Stimulated activated naive CD8-positive, alpha-beta T cell treated with anti-CD3 and anti-CD28 coated beads, Interleukin-15, Interleukin-2, amounts not matched to agents 100 ng/mL and 50 ng/mL, for 24 hours (primary cell): ENCODE measurements around the gene ZRANB3.

Experiments used
- H3K27ac Mint-ChIP-seq: one replicate; pipeline ENCODE4 v1.8.0; 2021; ENCODE audit warnings: mild to moderate bottlenecking, mixed read lengths
- H3K27me3 Mint-ChIP-seq: one replicate; pipeline ENCODE4 v1.8.0; 2021; ENCODE audit warnings: mixed read lengths
- H3K36me3 Mint-ChIP-seq: one replicate; pipeline ENCODE4 v1.8.0; 2021; ENCODE audit warnings: low read depth, mixed read lengths
- H3K4me1 Mint-ChIP-seq: one replicate; pipeline ENCODE4 v1.8.0; 2021; ENCODE audit warnings: low read depth, mixed read lengths
- H3K4me3 Mint-ChIP-seq: one replicate; pipeline ENCODE4 v1.8.0; 2021; ENCODE audit warnings: mild to moderate bottlenecking, mixed read lengths
- H3K9me3 Mint-ChIP-seq: one replicate; pipeline ENCODE4 v1.8.0; 2021; ENCODE audit warnings: mixed read lengths

Gene ZRANB3

DNA sequence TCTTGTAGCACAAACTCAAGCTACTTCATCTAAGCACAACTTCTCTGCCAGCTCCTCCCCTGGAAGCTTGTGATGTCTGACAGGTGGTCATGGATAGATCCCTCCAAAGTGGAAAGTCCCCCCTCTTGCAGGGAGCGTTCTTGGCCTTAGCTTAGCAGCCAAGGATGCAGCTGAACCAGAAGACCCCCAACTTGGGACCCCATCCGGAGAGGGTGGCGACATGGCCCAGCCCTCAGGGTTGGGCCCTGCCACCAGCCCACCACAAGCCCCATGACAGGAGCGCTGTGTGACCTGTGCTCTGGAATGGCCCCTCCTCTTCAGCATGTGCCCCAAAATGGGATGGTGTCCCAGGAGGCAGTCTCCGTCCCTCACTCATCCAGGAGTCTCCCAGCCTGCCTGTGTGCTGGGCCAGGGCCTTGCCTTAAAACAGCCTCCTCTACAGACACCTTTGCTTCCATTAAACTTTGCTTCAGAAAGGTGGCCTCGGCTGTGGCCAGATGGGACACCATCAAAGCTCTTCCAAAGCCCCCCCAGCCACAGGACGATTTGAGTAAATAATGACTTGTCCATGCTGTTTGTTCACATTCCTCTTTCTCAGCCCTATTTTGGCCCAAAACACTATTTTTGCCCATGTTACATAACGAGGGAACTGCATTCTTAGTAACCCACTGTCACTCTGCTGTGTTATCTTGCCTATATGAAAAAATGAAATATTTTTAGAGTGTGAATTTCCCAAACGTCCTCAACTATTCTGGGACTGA lies 356.8 kb downstream of the ZRANB3 start:
- peaks cover 3% of the 10 kb centered on the region for H3K9me3 Mint-ChIP-seq
- H3K27ac Mint-ChIP-seq: no peak overlapping the region
- H3K4me3 Mint-ChIP-seq: no peak overlapping the region
- H3K4me1 Mint-ChIP-seq: peaks cover 8% of the 10 kb centered on the region
- H3K36me3 Mint-ChIP-seq: peaks cover 67% of the 10 kb centered on the region
- no peaks in the 10 kb centered on the region for H3K27me3 Mint-ChIP-seq

DNA sequence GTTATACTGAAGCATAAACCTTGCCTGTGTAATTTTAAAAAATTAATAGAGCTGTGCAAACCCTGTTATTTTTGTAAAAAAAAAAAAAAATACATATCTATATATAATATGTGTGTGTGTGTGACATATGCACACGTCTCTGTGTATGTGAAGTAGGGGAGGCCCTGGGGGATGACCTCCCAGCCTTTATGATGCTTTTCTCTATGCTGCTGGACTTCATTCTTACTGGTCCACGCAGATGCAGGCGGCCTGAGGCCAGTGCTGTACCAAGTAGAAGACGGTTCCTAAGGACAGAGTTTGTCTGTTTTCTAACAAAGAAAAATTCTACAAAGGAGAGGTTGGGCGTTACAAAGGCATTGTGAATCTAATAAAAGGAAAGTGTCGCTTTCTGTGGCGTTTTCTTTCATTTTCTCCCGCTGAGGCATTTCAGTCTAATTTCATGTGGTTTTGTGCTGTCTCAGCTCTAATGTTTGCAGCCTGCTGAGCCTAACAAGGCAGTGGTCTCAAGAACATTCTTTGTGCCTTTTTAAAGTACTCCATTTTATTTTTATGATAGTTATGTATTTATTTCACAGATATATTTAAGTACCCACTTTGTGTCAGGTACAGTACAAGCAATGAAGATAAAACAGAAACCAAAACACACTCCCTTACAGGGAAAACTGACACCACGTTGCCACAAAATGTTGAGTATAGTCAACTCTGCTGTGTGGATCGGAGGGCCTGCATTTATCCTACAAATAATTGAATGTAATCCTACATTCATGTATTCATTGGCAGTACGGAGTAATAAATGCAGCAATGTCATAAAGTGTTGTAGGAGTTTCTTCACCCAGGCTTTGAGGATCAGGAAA lies 360.9 kb downstream of the ZRANB3 start:
- H3K27ac Mint-ChIP-seq: no peak overlapping the region
- H3K27me3 Mint-ChIP-seq: no peaks in the 10 kb centered on the region
- H3K9me3 Mint-ChIP-seq: no peaks in the 10 kb centered on the region
- H3K4me1 Mint-ChIP-seq: peaks cover 8% of the 10 kb centered on the region
- H3K4me3 Mint-ChIP-seq: peak overlapping the region; percentile 47
- H3K36me3 Mint-ChIP-seq: peaks cover 63% of the 10 kb centered on the region

DNA sequence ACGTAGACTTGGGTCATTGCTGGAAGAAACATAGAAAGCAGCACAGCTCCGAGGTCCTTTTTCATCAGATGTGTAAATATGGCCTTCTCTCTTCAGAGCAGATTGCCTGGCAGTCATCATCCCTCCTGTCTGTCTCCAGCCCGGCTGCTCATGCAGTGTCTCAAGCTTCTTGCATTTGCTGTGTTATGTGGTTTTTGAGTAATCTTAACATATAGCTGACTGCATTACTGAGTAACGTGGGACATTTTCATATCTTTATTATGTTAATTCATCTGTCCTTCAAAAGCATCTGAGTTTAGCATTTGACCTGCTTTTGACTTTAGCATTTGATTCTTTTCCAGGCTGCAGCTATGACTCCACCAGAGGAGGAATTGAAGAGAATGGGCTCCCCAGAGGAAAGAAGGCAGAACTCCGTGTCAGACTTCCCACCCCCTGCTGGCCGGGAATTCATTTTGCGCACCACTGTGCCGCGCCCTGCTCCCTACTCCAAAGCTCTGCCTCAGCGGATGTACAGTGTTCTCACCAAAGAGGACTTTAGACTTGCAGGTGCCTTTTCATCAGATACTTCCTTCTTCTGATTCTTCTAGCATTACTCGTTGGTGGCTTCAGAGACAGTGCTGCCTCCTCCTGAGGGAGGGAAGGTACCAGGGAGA lies 362.7 kb downstream of the ZRANB3 start:
- Mint-ChIP-seq H3K4me1 (peaks cover 8% of the 10 kb centered on the region), H3K4me3 (no peak overlapping the region), H3K9me3 (no peaks in the 10 kb centered on the region), H3K27ac (no peak overlapping the region), H3K27me3 (no peaks in the 10 kb centered on the region), H3K36me3 (peaks cover 62% of the 10 kb centered on the region)

DNA sequence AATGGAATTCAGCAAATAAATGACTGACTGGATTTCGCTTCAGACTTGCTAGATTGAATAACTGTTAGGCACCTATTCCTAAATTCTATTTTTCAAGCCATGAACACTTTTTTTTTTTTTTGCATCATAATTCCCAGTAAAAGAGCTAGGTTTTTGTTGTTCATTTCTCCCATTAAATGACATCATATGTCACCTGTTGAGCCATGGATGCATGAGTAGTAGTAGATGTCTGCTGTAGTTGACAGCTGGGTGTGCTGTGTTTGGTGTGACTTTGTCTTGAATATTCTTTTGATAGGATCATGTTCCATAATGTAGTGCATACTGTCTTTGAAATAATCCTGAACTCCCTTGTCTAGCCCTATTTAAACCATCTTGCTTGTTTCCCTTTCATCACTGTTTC lies 363.7 kb downstream of the ZRANB3 start:
- H3K9me3 Mint-ChIP-seq: no peaks in the 10 kb centered on the region
- no peaks in the 10 kb centered on the region for H3K27me3 Mint-ChIP-seq
- H3K4me1 Mint-ChIP-seq: peaks cover 14% of the 10 kb centered on the region
- H3K27ac Mint-ChIP-seq: no peak overlapping the region
- H3K36me3 Mint-ChIP-seq: peaks cover 66% of the 10 kb centered on the region
- H3K4me3 Mint-ChIP-seq: no peak overlapping the region

DNA sequence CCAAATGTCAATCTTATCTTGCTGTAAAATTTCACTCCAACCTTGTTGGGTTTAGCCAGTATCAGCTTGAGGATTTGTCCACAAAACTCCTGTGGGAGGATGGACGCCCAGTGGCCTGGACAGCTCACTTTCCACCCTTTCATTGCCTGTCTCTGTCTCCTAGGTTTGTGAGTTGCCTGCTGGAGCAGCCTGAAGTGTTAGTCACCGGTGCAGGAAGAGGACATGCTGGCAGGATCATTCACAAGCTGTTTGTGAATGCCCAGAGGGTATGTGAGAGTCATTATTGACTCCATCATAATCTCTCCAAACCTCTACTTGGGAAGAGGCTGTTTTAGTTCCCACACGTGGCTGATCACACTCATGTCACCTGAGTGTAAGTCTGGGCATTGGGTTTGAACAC lies 366.6 kb downstream of the ZRANB3 start:
- Mint-ChIP-seq H3K36me3 (peaks cover 55% of the 10 kb centered on the region), H3K27me3 (no peaks in the 10 kb centered on the region), H3K4me1 (peaks cover 7% of the 10 kb centered on the region), H3K4me3 (no peak overlapping the region), H3K9me3 (no peaks in the 10 kb centered on the region), H3K27ac (no peak overlapping the region)

DNA sequence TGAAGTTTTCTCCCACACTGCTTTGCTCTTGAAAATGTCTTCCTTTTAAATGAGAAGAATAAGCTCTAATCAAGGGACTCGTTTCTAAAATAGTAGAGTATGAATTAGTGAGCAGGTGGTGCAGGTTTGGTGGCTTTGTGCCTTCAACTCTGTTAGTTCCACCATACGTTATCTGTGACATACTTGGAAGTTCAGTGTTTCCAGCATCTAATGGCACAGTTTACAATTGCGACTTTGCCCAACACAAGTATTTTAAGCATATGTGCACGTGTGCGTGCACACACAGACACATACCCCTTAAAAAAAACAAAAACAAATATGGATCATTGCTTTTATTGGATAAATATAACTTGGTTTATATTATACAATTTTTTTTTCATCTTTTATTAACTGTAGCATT lies 367.1 kb downstream of the ZRANB3 start:
- peaks cover 7% of the 10 kb centered on the region for H3K4me1 Mint-ChIP-seq
- H3K9me3 Mint-ChIP-seq: no peaks in the 10 kb centered on the region
- H3K27me3 Mint-ChIP-seq: no peaks in the 10 kb centered on the region
- no peak overlapping the region for H3K27ac Mint-ChIP-seq
- no peak overlapping the region for H3K4me3 Mint-ChIP-seq
- peaks cover 54% of the 10 kb centered on the region for H3K36me3 Mint-ChIP-seq

DNA sequence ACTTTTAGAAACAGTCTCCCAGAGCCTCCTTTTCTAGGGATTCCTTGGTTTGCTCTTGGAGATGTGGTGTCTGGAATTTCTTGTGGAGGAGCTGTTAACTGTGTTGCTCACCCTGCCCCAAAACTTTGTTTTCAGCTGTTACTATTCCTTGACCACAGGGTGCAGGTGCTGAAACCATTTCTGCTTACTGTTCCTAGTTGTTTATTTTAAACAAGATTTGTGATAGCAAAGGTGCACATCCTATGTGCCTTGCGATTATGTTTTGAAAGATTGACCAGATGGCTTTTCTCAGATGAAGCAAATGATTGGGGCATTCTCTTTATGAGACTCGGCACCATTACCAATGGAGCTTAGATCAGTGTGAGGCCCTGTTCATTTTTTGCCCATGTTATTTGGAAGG lies 367.7 kb downstream of the ZRANB3 start:
- Mint-ChIP-seq H3K9me3 (no peaks in the 10 kb centered on the region), H3K4me1 (peaks cover 7% of the 10 kb centered on the region), H3K36me3 (peaks cover 53% of the 10 kb centered on the region), H3K27me3 (no peaks in the 10 kb centered on the region), H3K4me3 (no peak overlapping the region), H3K27ac (no peak overlapping the region)

DNA sequence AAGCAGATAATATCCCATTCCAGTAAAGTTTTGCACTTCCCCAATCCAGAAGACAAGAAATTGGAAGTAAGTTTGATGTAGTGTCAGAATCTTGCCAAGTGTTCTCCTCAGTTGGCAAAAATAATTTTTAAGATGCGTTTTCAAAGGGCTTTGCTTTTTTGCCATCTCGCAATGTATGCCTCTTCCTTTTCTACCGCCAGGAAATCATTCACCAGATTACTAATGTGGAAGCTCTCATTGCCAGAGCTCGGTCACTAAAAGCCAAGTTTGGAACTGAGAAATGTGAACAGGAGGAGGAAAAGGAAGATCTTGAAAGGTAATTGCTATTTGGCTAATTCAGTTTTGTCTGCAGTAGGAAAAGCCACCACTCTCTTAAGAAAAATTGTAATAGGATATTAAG lies 368.2 kb downstream of the ZRANB3 start:
- Mint-ChIP-seq H3K4me1 (peaks cover 7% of the 10 kb centered on the region), H3K9me3 (no peaks in the 10 kb centered on the region), H3K4me3 (no peak overlapping the region), H3K27me3 (no peaks in the 10 kb centered on the region), H3K27ac (no peak overlapping the region), H3K36me3 (peaks cover 53% of the 10 kb centered on the region)

DNA sequence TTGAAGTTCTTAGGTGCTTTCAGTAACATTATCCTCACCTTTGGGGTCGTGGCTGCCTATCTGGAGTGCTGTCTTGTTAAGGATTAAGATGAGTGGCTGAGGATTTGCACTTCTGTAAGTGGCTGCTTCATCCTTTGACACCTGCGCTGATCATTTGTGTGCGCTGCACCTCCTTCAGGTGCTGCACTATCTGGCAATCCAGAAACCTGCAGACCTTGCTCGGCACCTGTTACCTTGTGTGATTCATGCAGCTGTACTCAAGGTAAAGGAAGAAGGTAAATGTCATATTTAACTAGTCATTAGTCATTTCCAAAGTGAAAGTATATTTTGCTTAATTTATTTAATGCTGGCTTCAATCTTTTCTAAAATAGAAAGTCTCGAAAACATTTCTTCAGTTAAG lies 368.6 kb downstream of the ZRANB3 start:
- Mint-ChIP-seq H3K4me3 (no peak overlapping the region), H3K36me3 (peaks cover 51% of the 10 kb centered on the region), H3K27me3 (no peaks in the 10 kb centered on the region), H3K9me3 (no peaks in the 10 kb centered on the region), H3K4me1 (peaks cover 7% of the 10 kb centered on the region), H3K27ac (no peak overlapping the region)

DNA sequence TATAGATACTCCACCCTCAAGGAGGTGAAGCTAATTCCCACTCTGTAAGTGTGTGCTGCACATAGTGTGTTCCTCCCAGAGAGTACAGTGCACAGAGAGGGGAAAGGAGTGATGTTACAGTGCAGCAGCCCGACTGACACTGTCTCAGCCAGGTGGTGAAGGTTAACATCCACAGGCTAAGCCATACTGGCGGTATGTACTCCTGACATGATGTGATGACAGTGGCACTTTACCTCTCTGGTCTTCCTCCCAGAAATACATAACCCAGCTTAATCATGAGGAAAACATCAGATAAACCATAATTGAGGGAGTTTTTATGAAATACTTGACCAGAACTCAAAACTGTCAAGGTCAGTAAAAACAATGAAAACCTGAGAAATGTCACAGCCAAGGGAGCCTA lies 371.8 kb downstream of the ZRANB3 start:
- Mint-ChIP-seq H3K27me3 (no peaks in the 10 kb centered on the region), H3K4me1 (peaks cover 18% of the 10 kb centered on the region), H3K27ac (no peak overlapping the region), H3K36me3 (peaks cover 69% of the 10 kb centered on the region), H3K9me3 (no peaks in the 10 kb centered on the region), H3K4me3 (no peak overlapping the region)

DNA sequence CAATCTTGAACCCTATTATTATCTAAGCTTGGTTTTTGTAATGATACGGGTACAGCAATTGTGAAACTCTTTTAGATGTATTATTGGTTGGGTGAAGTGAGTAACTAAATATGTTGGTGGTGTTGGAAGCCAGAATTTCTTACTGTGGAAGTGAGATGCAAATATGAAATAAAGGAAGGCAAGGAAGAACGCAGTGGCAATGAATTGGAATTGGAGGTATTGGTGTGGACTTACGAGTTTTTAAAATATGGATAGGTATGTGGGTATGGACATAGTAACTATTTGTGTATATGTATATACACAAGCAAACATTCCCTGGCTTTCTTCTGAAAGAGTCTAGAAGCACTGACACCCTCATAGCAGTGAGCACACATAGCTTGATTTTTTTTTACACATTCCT lies 373.2 kb downstream of the ZRANB3 start:
- H3K27me3 Mint-ChIP-seq: no peaks in the 10 kb centered on the region
- H3K36me3 Mint-ChIP-seq: peaks cover 72% of the 10 kb centered on the region

DNA sequence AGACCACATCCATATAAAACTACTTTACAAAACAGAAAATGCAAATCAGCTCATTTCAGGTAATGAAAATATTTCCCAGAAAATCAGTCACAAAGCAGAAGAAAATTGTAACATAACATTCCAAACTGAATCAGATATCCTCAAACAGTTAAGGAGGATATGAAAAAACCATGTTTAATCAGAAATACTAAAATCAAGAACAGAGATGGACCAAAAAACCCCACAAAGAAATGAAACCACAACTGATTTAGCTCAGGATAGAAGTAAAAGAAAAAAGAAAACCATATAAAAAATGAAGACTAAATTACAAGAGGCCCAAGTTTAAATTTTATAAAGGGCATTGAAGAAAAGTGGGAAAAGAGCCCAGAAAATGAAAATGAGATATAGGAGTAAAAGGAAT lies 376.1 kb downstream of the ZRANB3 start:
- Mint-ChIP-seq H3K27ac (peak overlapping the region; percentile 70), H3K36me3 (peaks cover 82% of the 10 kb centered on the region), H3K9me3 (no peaks in the 10 kb centered on the region), H3K27me3 (no peaks in the 10 kb centered on the region), H3K4me1 (peaks cover 32% of the 10 kb centered on the region), H3K4me3 (no peak overlapping the region)

More for the DNA sequence above, 373.2 kb downstream of the ZRANB3 start:
- peaks cover 19% of the 10 kb centered on the region for H3K4me1 Mint-ChIP-seq
- H3K27ac Mint-ChIP-seq: no peak overlapping the region
- no peaks in the 10 kb centered on the region for H3K9me3 Mint-ChIP-seq
- no peak overlapping the region for H3K4me3 Mint-ChIP-seq

DNA sequence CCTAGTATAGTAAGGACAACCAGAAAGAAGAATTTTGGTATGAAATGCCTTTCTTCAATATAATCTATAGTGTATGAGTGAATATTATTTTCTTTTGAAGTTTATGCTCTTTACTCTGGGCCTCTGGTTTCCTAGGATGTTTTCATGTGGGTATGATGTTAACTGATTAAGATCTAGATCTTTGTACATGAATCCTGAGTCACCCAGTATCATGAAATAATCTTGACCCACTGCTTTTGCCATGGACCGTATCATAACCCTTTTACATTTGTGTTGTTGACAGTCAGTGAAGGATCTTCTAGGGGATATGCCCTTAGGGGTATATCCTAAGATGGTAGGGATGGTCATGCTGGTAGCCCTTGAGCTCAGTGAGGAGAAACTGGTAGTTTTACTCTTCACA lies 378.7 kb downstream of the ZRANB3 start:
- no peaks in the 10 kb centered on the region for H3K9me3 Mint-ChIP-seq

DNA sequence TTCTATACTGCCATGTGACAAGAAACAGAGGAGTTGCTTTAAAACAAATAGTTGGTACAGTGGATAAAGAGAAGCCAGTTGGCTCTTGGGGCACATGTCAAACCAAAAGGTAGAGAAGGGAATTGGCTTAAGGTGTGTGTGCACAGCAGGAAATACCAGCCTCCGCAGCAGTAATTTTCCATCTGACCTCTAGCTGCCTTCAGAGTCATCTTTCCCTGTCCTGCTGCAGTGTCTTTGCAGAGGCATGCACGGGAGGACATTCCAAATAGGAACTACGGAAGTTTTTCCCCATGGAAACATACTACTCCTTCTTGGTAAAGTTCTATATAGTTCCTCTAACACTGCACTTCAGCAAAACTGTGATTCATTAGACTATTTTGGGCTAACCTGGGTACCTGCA lies 379.4 kb downstream of the ZRANB3 start:
- H3K27me3 Mint-ChIP-seq: no peaks in the 10 kb centered on the region
- H3K4me1 Mint-ChIP-seq: peaks cover 32% of the 10 kb centered on the region
- H3K4me3 Mint-ChIP-seq: no peak overlapping the region
- H3K9me3 Mint-ChIP-seq: no peaks in the 10 kb centered on the region
- H3K27ac Mint-ChIP-seq: no peak overlapping the region
- H3K36me3 Mint-ChIP-seq: peaks cover 64% of the 10 kb centered on the region

More for the DNA sequence above, 378.7 kb downstream of the ZRANB3 start:
- H3K27ac Mint-ChIP-seq: no peak overlapping the region
- H3K4me1 Mint-ChIP-seq: peaks cover 32% of the 10 kb centered on the region
- H3K4me3 Mint-ChIP-seq: no peak overlapping the region
- H3K36me3 Mint-ChIP-seq: peaks cover 68% of the 10 kb centered on the region
- H3K27me3 Mint-ChIP-seq: no peaks in the 10 kb centered on the region

DNA sequence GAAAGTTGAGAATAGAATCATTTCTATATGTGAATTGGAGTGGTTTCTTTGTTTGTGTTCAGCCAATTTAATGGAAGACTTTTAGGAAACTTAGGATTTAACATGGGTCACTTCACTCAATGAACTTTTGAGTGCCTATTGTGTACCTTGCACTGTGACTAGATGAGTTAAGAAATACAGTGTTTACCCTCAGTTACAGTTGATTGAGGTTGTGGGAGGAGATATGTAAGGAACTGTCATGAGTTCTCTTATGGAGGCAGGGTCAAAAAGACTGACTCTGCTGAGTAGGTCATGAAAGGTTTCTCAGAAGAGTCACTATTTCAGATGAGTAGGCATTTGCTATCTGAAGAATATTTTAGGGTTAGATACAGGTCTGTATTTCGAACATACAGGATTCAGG lies 380.3 kb downstream of the ZRANB3 start:
- Mint-ChIP-seq H3K4me1 (peaks cover 32% of the 10 kb centered on the region), H3K36me3 (peaks cover 61% of the 10 kb centered on the region), H3K27me3 (no peaks in the 10 kb centered on the region), H3K4me3 (no peak overlapping the region), H3K9me3 (no peaks in the 10 kb centered on the region), H3K27ac (peak overlapping the region; percentile 23)
